A673 (cell line): ENCODE results near the gene TAMALIN. TPM values are rescaled to one million over a fixed set of nuclear protein-coding genes. Genes with fewer than 3 reads are reported as not detected.

Experiments used
- BruUV-seq: library from RNA; stranded (reverse); fragments of 400-500 nt; replicated peaks from 2 replicates; lab custom pipeline; 2021; lab: Mats Ljungman, UMichigan
- CTCF ChIA-PET: fragments of 300-600 bp; sonication (Branson Sonifier 250); formaldehyde crosslinking; loops from one replicate; lab custom pipeline; 2022; ENCODE audit warnings: antibody characterized with exemption; lab: Charles Lee
- POLR2A ChIA-PET: fragments of 300-600 bp; sonication (Branson Sonifier 250); formaldehyde crosslinking; loops from one replicate; lab custom pipeline; 2022; ENCODE audit warnings: antibody characterized with exemption; ENCODE audit not compliant: low non-redundant PET; lab: Charles Lee
- DNase-seq: peaks from one replicate; pipeline ENCODE4 v3.0.0-alpha.2; 2015; ENCODE audit warnings: low spot score
- H3K27ac ChIP-seq: fragments of 200-600 bp; sonication (generic); 2 replicates; pipeline ENCODE4 v1.5.1; 2016; ENCODE audit warnings: mixed run types, low read depth, mild to moderate bottlenecking, mixed read lengths, antibody characterized with exemption, low read length; ENCODE audit not compliant: poor library complexity, severe bottlenecking
- H3K27me3 ChIP-seq: fragments of 200-600 bp; sonication (generic); replicated peaks from 2 replicates; pipeline ENCODE4 v1.6.1; 2017; ENCODE audit warnings: mixed run types, low read depth, mild to moderate bottlenecking, mixed read lengths, antibody characterized with exemption, low read length; ENCODE audit not compliant: insufficient read depth, poor library complexity
- H3K36me3 ChIP-seq: fragments of 200-600 bp; sonication (generic); 2 replicates; pipeline ENCODE4 v1.6.1; 2016; ENCODE audit warnings: mixed run types, mild to moderate bottlenecking, mixed read lengths, antibody characterized with exemption, low read length; ENCODE audit not compliant: insufficient read depth, poor library complexity, severe bottlenecking
- H3K4me1 ChIP-seq: fragments of 200-600 bp; sonication (generic); 2 replicates; pipeline ENCODE4 v1.6.1; 2017; ENCODE audit warnings: mixed run types, mild to moderate bottlenecking, mixed read lengths, antibody characterized with exemption, low read length; ENCODE audit not compliant: insufficient read depth, poor library complexity, severe bottlenecking
- H3K4me3 ChIP-seq: fragments of 200-600 bp; sonication (generic); 2 replicates; pipeline ENCODE4 v1.5.1; 2016; ENCODE audit warnings: low read depth, mixed run types, mild to moderate bottlenecking, mixed read lengths, low read length; ENCODE audit not compliant: poor library complexity, severe bottlenecking
- H3K9me3 ChIP-seq: fragments of 200-600 bp; sonication (generic); 2 replicates; pipeline ENCODE4 v1.6.1; 2016; ENCODE audit warnings: mixed run types, low read depth, mild to moderate bottlenecking, mixed read lengths, antibody characterized with exemption, low read length; ENCODE audit not compliant: poor library complexity, severe bottlenecking
- CTCF ChIP-seq: fragments of 300-800, 200-600 bp; sonication (generic); conservative IDR thresholded peaks from 2 replicates; pipeline ENCODE4 v1.5.1; 2017; ENCODE audit warnings: low read depth, mild to moderate bottlenecking, antibody characterized with exemption, low read length, moderate library complexity, mixed read lengths
- EZH2 ChIP-seq: fragments of 200-600 bp; sonication (generic); IDR thresholded peaks from 2 replicates; pipeline ENCODE4 v1.6.1; 2017; ENCODE audit warnings: borderline replicate concordance, low read depth, mild to moderate bottlenecking, mixed read lengths, antibody characterized with exemption, low read length; ENCODE audit not compliant: poor library complexity, severe bottlenecking
- intact Hi-C: fragments of 100-400 bp; cut with micrococcal nuclease; formaldehyde crosslinking; loops from one replicate; pipeline ENCODE4 v1.10.0; 2022; ENCODE audit not compliant: unreplicated experiment
- total RNA-seq: library from RNA; stranded (reverse); gene quantifications from 2 replicates; pipeline ENCODE4 v1.2.3, GENCODE V29; 2021

Gene TAMALIN
- total RNA-seq, 1 experiment from 2014 or later = 4.8 TPM

GRCh38 chr12:52027085-52027843 is 20.5 kb downstream of the TAMALIN start:
- H3K36me3 ChIP-seq = no peaks in the 10 kb centered on the region
- H3K9me3 ChIP-seq = no peaks in the 10 kb centered on the region
- H3K4me3 ChIP-seq = no peak overlapping the region
- intact Hi-C loops = no loop called here
- no peaks in the 10 kb centered on the region for H3K27me3 ChIP-seq
- BruUV-seq = no TSS peak
- no peak for TF ChIP-seq EZH2
- no peak for TF ChIP-seq CTCF
- POLR2A ChIA-PET = no interaction called here
- peak overlapping the region; percentile 42 for H3K27ac ChIP-seq
- CTCF ChIA-PET = no interaction called here
- no peak for DNase-seq
- H3K4me1 ChIP-seq = peaks cover 32% of the 10 kb centered on the region

GRCh38 chr12:52029685-52030084 is 22.9 kb downstream of the TAMALIN start:
- no peaks in the 10 kb centered on the region for H3K27me3 ChIP-seq
- ChIA-PET POLR2A (interaction anchor here (0.5 kb wide), 1 partner anchor 1818 kb away, joined by 3 read pairs; no protein-coding TSS in a partner anchor), CTCF (interaction anchor here (0.6 to 1.4 kb wide), 5 partner anchors 25 to 1603 kb away, joined by 3 to 6 read pairs (median 3); no protein-coding TSS in a partner anchor)
- peaks cover 41% of the 10 kb centered on the region for H3K4me1 ChIP-seq
- TF ChIP-seq CTCF (no peak), EZH2 (no peak)
- no peaks in the 10 kb centered on the region for H3K9me3 ChIP-seq
- intact Hi-C loops = no loop called here
- H3K36me3 ChIP-seq = no peaks in the 10 kb centered on the region
- no peak overlapping the region for H3K4me3 ChIP-seq
- peak overlapping the region; percentile 24 for H3K27ac ChIP-seq
- no TSS peak for BruUV-seq
- DNase-seq = peak; percentile 85

- no peaks in the 10 kb centered on the region for H3K36me3 ChIP-seq
- TF ChIP-seq EZH2 (no peak), CTCF (no peak)
- DNase-seq = peak; percentile 31
- H3K27me3 ChIP-seq = no peaks in the 10 kb centered on the region
- peaks cover 38% of the 10 kb centered on the region for H3K4me1 ChIP-seq
- peak overlapping the region; percentile 34 for H3K4me3 ChIP-seq
- ChIA-PET POLR2A (interaction anchor here (1.3 kb wide), 1 partner anchor 19 kb away, joined by 19 read pairs; the partner anchor contains the start of gene NR4A1), CTCF (interaction anchor here (1.0 to 1.3 kb wide), 3 partner anchors 9 to 51 kb away, joined by 3 to 7 read pairs (median 4); no protein-coding TSS in a partner anchor)
- BruUV-seq = TSS peak; percentile 99
- intact Hi-C loops = no loop called here
- H3K27ac ChIP-seq = peak overlapping the region; percentile 84
- H3K9me3 ChIP-seq = no peaks in the 10 kb centered on the region
Measured at GRCh38 chr12:52032446-52032803, 25.7 kb downstream of the TAMALIN start.
